Choroid plexus epithelial cell (primary cell): Measurements from ENCODE around the gene CLIP2.
"Not testable (repeated sequence)": the region's sequence is repeated elsewhere in the genome, so short reads cannot be mapped to it uniquely, and the experiment has no call there.

Experiments used
- DNase-seq: peaks from one replicate; pipeline ENCODE4 v3.0.0-alpha.2; 2010; ENCODE audit warnings: low read depth
- H3K4me3 ChIP-seq: 2 replicates; pipeline ENCODE4 v1.5.1; 2011; ENCODE audit warnings: low read depth, mild to moderate bottlenecking, control low read depth, low read length, moderate library complexity
- CTCF ChIP-seq: conservative IDR thresholded peaks from 2 replicates; pipeline ENCODE4 v1.5.1; 2011; ENCODE audit warnings: low read depth, mild to moderate bottlenecking, control low read depth, inconsistent platforms, low read length, moderate library complexity

CLIP2 gene

GRCh38 chr7:74393722-74394121 lies 104.5 kb downstream of the CLIP2 start:
- not testable (repeated sequence) for H3K4me3 ChIP-seq
- DNase-seq = peak; percentile 64
- TF ChIP-seq CTCF = peak; percentile 55

- peak; percentile 70 for TF ChIP-seq CTCF
- H3K4me3 ChIP-seq = not testable (repeated sequence)
- DNase-seq = peak; percentile 57
Observed at GRCh38 chr7:74394601-74395000, 105.4 kb downstream of the CLIP2 start.

- TF ChIP-seq CTCF = no peak
- no peak for DNase-seq
- H3K4me3 ChIP-seq = no peak overlapping the region
Observed at GRCh38 chr7:74395745-74396311, 106.6 kb downstream of the CLIP2 start.

GRCh38 chr7:74396993-74397392 lies 107.8 kb downstream of the CLIP2 start:
- no peak for TF ChIP-seq CTCF
- no peak overlapping the region for H3K4me3 ChIP-seq
- no peak for DNase-seq

- TF ChIP-seq CTCF = no peak
- H3K4me3 ChIP-seq = no peak overlapping the region
- DNase-seq = no peak
Observed at GRCh38 chr7:74398426-74398825, 109.2 kb downstream of the CLIP2 start.

GRCh38 chr7:74399006-74399405 lies 109.8 kb downstream of the CLIP2 start:
- no peak overlapping the region for H3K4me3 ChIP-seq
- no peak for TF ChIP-seq CTCF
- DNase-seq = no peak

GRCh38 chr7:74400420-74401136 lies 111.4 kb downstream of the CLIP2 start:
- no peak for TF ChIP-seq CTCF
- no peak for DNase-seq
- H3K4me3 ChIP-seq = no peak overlapping the region
